HEK293T (cell line): ENCODE results near the gene RBM6.

ENCODE experiments used
- ARNT ChIP-seq: fragments of 450-650 bp; IDR thresholded peaks from 2 replicates; pipeline ENCODE4 v1.6.1; 2017; ENCODE audit warnings: mild to moderate bottlenecking
- BHLHE40 ChIP-seq: fragments of 450-650 bp; IDR thresholded peaks from 2 replicates; pipeline ENCODE4 v1.6.1; 2016; ENCODE audit warnings: mild to moderate bottlenecking, moderate library complexity, borderline replicate concordance
- CTBP1 ChIP-seq: fragments of 450-650 bp; IDR thresholded peaks from 2 replicates; pipeline ENCODE4 v1.6.1; 2016; ENCODE audit warnings: borderline replicate concordance
- ELF4 ChIP-seq: fragments of 450-650 bp; IDR thresholded peaks from 2 replicates; pipeline ENCODE4 v1.6.1; 2017; ENCODE audit warnings: antibody characterized with exemption
- FOXA1 ChIP-seq: fragments of 450-650 bp; IDR thresholded peaks from 2 replicates; pipeline ENCODE4 v1.6.1; 2016; ENCODE audit warnings: mild to moderate bottlenecking
- FOXK2 ChIP-seq: fragments of 450-650 bp; IDR thresholded peaks from 2 replicates; pipeline ENCODE4 v1.6.1; 2016; ENCODE audit warnings: mild to moderate bottlenecking
- FOXM1 ChIP-seq: fragments of 450-650 bp; IDR thresholded peaks from 2 replicates; pipeline ENCODE4 v1.6.1; 2017; ENCODE audit warnings: mild to moderate bottlenecking, borderline replicate concordance
- HDGF ChIP-seq: fragments of 450-650 bp; IDR thresholded peaks from 2 replicates; pipeline ENCODE4 v1.6.1; 2017; ENCODE audit warnings: antibody characterized with exemption, borderline replicate concordance
- LEF1 ChIP-seq: fragments of 450-650 bp; IDR thresholded peaks from 2 replicates; pipeline ENCODE4 v1.6.1; 2017; ENCODE audit warnings: mild to moderate bottlenecking, borderline replicate concordance
- NFRKB ChIP-seq: fragments of 450-650 bp; IDR thresholded peaks from 2 replicates; pipeline ENCODE4 v1.6.1; 2016; ENCODE audit warnings: mild to moderate bottlenecking, moderate library complexity
- SP1 ChIP-seq: fragments of 450-650 bp; IDR thresholded peaks from 2 replicates; pipeline ENCODE4 v1.6.1; 2017
- SUZ12 ChIP-seq: fragments of 450-650 bp; IDR thresholded peaks from 2 replicates; pipeline ENCODE4 v1.6.1; 2016; ENCODE audit warnings: mild to moderate bottlenecking
- ZNF384 ChIP-seq: fragments of 450-650 bp; IDR thresholded peaks from 2 replicates; pipeline ENCODE4 v1.6.1; 2016
- TF ChIP-seq, protein P1 (sequence below): fragments of 450-650 bp; IDR thresholded peaks from 2 replicates; pipeline ENCODE4 v1.6.1; 2016

DNA sequence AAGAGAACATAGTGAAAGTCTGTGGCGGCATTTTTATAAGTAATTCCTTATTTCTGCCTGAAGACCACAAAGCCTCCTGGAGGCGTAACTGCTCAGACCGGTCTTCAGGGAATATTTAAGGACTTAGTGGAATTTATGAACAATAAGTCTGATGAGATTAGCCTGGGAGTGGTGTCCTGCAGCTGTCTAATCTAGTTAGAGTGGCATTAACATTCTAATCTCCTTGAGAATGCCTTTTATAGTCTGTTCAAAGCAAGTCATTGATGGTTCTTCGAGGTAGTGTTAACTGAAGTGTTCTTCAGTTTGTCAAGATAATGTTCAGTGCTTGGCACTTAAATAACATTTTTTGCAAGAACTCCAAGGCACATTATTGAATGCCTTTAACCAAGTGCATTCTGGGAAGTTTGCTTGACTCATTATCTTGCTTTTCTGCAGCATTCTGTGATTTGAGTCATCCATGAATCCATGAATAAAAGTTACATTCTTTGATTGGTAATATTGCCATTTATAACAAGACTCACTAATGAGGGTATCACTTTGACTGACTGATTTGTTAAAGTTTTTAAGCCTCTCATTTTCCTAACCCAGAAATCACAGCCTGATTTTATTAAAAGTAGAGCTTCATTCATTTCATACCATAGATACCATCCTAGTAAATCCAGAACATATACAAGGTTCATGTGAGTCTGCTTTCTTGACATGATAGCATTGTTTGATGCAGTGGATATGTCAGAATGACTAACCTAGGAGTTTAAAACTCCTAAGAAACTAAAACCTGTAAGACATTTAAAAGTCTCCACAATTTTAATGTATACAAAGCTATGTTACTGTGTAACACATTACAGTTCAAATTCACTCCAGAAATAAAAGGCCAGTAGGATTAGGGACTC is 161.3 kb downstream of the RBM6 start:
- TF ChIP-seq FOXK2 (no peak), HDGF (no peak), NFRKB (no peak), SUZ12 (no peak), LEF1 (no peak), FOXA1 (no peak), ARNT (no peak), CTBP1 (no peak), BHLHE40 (no peak), FOXM1 (no peak), ELF4 (no peak), ZNF384 (no peak), SP1 (no peak)
- TF ChIP-seq, protein P1, sequence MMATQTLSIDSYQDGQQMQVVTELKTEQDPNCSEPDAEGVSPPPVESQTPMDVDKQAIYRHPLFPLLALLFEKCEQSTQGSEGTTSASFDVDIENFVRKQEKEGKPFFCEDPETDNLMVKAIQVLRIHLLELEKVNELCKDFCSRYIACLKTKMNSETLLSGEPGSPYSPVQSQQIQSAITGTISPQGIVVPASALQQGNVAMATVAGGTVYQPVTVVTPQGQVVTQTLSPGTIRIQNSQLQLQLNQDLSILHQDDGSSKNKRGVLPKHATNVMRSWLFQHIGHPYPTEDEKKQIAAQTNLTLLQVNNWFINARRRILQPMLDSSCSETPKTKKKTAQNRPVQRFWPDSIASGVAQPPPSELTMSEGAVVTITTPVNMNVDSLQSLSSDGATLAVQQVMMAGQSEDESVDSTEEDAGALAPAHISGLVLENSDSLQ: no peak
